Transverse colon (tissue), 4 donors: ENCODE results near the gene METTL18.

Source experiments
- EP300 ChIP-seq: sonication (generic); formaldehyde crosslinking; IDR thresholded peaks from one replicate; pipeline ENCODE4 v1.6.1; 2017; ENCODE audit warnings: antibody characterized with exemption, low read depth
- POLR2A ChIP-seq: fragments of 450-650 bp; IDR thresholded peaks from one replicate; pipeline ENCODE4 v1.6.1; 2016; ENCODE audit warnings: antibody characterized with exemption, mild to moderate bottlenecking, moderate library complexity
- POLR2AphosphoS5 ChIP-seq, 3 donors: sonication (generic); formaldehyde crosslinking; IDR thresholded peaks; one replicate each; pipeline ENCODE4 v1.6.1; 2016; ENCODE audit warnings: antibody characterized with exemption in 3 of 3
- TF ChIP-seq, protein P1 (sequence below), 5 experiments: fragments of 200-600 bp in 3 of 5; fragments of 450-650 bp in 2 of 5; sonication (generic) in 3 of 5; IDR thresholded peaks; 1 replicate in 2 of 5; 2 replicates in 3 of 5; pipeline ENCODE4 v1.5.1; 2016 to 2017; ENCODE audit warnings: antibody characterized with exemption in 5 of 5, inconsistent platforms in 3 of 5, mild to moderate bottlenecking in 2 of 5, moderate library complexity in 1 of 5

DNA sequence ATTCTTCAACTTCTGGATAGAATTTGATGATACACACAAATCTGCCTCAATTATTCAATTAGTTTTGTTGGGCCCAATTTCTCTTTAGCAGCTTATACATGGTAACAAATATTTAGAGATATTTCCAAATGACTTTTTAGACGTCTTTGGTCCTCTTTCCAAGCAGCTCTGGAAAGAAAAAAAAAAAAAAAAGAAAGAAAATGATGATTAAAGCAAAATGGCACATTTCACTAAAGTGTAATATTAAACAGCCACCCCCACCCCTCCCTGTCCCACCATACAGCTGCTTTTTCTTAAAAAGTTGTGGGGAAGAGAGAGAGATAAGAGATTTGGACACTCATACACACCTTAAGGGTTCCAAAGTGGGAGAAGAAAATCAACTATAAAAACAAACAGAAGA lies 977 bp downstream of the METTL18 start:
- TF ChIP-seq POLR2A (no peak), EP300 (no peak), POLR2AphosphoS5 (IDR thresholded peaks at IDR 0.05) (no peak)
- TF ChIP-seq, protein P1, sequence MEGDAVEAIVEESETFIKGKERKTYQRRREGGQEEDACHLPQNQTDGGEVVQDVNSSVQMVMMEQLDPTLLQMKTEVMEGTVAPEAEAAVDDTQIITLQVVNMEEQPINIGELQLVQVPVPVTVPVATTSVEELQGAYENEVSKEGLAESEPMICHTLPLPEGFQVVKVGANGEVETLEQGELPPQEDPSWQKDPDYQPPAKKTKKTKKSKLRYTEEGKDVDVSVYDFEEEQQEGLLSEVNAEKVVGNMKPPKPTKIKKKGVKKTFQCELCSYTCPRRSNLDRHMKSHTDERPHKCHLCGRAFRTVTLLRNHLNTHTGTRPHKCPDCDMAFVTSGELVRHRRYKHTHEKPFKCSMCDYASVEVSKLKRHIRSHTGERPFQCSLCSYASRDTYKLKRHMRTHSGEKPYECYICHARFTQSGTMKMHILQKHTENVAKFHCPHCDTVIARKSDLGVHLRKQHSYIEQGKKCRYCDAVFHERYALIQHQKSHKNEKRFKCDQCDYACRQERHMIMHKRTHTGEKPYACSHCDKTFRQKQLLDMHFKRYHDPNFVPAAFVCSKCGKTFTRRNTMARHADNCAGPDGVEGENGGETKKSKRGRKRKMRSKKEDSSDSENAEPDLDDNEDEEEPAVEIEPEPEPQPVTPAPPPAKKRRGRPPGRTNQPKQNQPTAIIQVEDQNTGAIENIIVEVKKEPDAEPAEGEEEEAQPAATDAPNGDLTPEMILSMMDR (IDR thresholded peaks at IDR 0.05): no peak
